ENCODE results near the gene VSX1. TPM values are rescaled to one million over a fixed set of nuclear protein-coding genes. Genes with fewer than 3 reads are reported as not detected.

Gene VSX1
- total RNA-seq, 1 experiment from 2014 or later: not detected

DNA sequence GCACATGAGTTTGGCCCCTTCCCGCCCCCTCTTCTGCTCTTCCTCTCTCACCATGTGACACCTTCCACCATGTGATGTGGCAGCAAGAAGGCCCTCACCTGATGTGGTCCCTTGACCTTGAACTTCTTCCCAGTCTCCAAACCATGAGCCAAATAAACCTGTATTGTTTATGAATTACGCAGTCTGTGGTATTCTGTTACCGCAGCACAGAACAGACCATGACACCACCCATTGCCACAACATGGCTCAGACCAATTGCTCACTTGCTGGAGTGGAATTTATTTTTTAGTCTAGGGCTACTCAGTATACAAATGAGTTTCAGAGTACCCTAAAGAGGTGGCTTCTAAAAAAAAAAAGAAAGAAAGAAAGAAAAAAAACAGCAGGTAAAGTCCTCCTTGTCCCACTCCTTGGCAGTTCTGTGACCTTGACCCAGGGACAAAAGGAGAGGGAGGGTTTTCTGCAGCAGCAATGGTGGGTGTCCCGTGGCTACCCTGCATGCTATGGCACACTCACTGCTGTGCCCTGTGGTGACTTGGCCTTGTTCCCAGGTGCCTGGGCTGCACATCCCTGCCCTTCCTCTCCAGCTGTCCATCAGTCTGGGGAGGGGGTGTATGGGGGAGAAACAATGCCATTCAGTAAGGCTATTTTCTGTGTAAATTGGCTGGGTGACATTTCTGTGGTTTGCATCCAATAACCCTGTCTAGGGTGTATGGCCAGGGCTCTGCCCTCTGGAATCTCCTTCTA is 5.4 kb upstream of the VSX1 start:
- no peak for DNase-seq (ENCODE audit: low spot score)

DNA sequence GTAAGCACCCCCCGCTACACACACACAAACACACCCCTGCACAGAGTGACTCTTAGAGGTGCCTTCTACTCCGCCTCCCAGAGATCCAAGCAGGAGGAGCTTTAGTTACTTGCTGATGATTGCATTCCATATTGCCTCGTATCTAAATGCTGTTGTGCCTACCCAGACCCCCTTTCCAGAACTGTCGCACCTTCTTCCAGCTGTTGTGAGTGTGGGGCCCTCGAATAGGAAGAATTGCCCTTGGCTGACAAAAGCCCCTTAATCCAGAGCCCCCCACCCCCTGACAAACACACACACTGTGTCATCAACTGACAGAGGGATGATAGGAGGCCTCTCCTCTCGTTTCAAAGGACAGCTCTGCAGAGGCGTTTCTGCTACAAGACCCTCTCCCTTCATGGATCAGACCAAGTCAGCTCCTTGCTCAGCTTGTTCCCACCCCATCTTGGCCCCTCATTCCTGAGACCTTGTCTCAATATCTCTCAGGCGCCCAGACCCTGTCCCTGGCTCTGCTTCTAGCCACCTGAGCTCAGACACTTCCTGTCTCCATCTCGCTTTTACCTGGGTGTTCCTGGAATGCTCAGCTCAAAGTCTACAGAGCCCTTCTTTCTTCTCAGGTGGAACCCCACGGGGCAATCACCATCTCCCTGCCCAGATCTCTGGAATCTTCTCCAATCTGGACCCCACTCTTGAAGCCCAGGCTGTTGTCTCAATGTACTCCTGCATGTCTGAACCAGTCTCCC is 4.0 kb upstream of the VSX1 start:
- no peak for DNase-seq (ENCODE audit: low spot score)

DNA sequence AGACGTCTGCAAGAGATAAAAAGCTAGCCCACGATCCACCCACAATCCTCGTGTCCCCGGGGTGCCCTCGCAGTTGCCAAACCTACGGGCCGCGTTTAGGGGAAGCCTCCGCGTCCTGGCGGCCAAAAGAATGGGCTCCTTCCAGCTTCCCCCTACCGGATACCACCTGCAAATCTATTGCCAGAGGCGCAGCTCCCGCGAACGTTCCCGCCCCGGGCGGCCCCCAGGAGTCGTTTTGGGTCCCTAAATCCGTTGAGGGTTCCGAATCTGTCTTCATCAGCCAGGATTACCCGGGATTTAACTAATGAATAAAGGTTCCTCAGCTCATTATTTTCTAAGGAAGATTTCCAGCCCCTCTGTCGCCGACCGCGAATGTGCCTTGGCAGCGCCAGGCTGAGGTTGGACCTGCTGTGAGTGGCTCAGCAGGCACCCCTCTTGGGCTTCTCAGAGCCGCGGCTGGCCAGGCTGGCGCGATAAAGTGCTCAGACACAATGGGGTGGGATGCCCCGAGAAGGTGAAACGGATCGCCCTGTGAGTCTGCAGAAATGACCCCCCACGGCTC is 2.8 kb upstream of the VSX1 start:
- no peak for DNase-seq (ENCODE audit: low spot score)

DNA sequence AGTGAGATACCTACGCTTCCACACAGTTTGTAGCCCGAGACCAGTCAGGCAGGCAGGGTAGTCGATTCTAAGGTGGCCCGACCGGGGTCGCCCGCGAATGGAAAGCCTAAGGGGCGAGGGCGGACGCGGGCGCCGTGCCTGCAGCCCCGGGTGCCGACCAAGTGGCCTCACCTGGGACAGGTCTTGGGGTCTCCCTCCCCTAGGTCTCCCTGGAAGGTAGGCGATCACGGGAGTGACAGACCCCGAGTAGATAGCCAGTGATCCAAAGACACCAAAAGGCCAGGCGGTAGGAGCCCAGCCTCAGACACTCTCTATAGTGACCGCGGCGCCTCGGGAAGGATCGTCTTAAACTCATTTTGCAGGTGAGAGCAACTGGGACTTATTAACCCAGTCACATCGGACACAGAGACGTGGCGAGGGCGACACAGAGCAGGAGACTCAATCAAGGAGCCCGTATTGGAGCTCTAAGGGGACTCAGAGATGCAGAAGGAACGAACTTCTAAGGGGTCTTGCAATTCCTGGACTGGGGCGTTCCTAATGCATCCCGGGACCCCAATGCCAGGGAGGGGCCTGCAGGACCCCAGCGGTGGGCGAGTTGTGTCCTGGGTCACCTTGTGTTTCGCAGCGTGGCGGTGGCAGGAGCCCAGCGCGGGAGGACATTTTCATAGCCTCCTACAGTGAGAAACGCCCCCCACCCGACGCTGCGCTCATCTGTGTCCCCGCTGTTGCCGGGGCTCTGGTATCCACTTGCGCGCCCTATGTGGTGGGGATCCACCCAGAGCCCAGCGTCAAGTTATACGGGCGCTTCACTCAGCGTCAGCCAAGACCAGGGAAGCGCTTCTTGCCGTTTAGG is 2.1 kb upstream of the VSX1 start:
- peak; percentile 33 for DNase-seq (ENCODE audit: low spot score)

DNA sequence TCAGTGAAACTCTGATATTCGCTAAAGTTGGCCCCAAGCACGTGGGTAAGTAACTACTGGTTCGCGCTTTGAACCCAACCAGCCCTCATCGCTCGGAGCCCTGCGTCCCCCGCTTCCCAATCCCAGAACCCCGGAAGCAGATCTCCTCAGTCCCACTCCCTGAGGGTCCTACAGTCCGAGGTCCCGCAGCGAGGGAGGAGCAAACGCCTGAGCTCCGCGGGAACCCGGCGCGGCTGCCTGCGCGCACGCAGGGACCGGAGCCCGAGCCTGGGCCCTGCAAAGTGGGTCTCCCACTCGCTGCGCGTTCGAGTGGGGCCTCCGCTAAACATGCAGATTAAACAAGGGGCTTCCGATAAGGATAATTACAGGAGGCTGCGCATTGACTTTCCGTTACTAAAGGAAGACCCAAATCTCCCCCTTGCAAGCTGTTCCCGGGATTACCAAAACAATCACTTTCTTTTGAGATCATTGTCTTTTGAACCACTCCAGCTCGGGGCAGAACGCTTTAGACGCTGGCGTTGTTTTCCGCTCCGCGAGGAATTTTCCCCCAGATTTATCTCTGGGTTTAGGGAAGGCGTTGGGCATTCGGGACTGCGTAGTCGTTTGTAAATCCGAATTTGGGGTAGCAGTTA is 1.3 kb upstream of the VSX1 start:
- no peak for DNase-seq (ENCODE audit: low spot score)

DNA sequence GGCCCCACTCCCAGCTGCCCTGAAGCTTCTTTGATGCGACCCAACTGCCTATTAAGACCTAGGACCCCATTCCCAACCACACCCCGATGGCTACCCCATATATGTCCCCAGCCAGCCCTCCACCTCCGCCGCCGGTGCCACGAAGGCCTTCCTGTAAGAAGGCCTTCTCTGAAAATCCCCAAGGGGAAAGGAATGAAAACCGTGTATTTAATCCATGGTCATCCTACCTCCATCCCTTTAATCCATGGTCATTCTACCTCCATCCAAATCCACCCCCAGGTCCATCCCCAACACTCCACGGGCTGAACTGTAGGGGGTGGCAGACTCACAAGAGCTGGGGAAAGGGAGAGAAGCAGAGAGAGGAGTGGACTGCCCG is 545 bp upstream of the VSX1 start:
- DNase-seq (ENCODE audit: low spot score): no peak

DNA sequence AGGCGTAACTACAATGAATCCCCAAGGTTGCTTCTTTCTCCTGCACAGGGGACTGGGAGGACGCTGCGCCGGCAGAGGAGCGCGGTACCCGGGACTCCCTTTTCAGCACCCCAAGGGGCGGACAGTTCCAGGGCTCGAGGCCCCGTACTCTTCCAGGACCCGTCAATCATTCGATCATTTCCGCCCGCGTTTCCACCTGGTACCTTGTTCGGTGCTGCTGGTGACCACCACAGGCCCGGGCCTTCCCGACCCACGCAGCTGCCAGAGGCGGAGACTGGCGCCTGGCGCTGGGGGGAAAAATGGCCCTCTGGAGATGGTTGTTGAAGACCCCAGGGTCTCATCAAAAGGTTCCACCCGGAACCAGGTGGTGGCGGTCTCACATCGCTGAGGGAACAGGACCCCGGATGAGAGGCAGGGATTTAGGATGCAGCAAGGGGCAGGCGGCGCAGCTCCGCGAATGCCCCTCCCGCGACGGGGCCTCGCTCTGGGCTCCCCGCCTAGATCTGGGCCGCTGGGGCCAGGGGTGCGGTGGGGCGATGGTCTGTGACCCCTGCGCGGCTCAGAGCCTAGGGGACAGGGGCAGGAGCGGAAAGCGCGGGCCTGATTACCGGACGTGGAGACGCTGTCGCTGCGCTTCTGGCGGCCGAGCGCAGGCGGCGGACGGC is 744 bp downstream of the VSX1 start:
- DNase-seq (ENCODE audit: low spot score): no peak

DNA sequence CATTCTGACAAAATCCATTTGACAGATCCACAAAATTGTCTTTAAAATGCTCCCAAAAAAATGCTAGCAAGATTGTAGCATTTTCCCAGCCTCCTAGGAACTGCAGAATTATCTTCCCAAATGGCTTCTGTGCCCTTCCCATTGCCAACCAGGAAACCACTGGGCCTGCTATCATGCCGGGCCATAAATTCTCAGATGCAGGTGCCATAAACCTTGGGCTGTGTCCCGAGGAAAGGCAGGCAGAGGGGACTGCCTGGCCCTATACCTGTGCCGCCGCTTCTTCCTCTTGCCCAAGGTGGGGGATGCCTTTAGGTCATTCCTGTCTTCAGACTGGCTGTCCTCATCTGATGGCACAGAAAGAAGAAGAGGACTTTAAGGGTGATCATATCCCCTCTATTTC is 2.8 kb downstream of the VSX1 start:
- no peak for DNase-seq (ENCODE audit: low spot score)

DNA sequence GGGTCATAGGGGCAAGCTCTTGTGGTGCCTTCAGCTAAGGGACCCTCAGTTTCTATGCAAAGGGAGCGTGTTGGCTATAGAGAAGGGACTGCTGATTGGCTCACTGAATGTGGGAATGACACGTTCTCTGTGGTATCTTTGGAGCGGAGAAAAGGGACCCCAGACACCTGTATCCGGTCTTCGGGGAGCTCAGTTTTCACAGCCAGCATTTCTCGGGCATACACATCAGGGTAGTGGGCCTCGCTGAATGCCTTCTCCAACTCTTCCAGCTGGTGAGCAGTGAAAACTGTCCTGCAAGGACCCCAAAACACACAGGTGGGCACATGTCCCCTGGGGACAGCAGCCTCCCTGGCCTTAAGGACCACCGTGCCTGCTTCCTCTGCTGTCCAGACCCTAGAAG is 3.3 kb downstream of the VSX1 start:
- DNase-seq (ENCODE audit: low spot score): no peak

DNA sequence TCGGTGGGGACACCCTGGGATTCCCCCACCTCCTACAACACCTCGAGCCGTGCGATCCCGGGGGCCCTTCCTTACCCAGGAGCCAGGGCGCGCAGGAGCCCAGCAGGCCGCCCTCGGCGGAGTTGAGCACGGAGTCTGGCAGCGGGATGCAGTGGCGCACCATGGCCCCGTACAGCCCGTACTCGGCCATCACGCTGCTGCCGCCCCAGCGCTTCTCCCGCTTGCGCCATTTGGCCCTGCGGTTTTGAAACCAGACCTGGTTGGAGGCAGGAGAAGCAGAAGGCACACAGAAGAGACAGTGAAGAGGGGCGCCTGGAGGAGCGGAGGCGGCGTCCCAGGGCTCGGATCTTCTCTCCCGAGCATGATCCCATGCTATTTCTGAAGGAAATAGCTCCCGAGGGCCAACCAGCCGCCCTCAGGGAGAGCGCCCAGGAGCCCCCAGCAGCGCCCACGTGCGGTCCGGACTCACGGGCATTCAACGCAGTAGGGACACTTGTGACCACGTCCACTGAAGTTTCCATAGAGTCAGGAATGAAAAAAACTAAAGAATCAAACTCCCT is 4.3 kb downstream of the VSX1 start:
- no peak for DNase-seq (ENCODE audit: low spot score)

DNA sequence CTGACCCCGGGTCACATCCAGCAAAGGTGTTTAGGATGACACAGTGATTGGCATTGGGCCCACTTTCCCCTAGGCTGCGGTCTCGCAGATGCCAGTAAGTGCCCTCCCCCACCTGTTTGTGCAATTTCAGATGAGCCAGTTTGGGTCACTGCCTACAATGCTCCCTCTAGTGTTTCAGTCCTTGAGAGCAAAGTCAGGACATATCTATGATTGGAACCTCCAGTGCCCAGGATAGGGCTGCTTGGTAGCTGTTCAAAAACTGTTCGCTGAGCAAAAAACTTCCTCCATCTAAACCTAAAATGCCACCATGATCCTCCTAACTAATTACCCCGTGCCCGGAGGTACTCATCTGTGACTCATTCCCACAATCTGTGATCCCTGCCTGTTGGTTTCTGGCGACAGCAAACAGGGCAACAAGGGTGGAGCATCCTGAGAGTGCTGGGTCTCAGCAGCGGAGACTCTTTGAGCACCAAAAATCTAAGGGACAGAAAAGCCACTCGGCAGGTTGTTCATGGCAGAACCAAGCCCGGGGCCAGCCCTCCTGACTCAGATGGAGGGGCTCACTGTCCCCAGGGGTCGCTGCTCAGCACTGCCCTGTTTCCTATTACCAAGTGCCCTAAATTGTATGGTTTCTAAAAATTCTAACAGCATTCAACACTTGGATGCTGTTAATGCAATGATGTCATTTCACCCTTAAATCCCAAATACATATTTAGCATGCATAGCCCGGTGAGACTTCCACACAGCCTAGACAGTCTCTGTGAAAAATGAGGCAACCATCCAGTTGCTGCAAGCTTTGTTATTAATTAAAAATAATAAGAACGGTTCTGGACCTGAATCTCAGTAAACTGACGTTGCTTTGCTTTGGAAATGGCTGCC is 5.0 kb downstream of the VSX1 start:
- peak; percentile 88 for DNase-seq (ENCODE audit: low spot score)

DNA sequence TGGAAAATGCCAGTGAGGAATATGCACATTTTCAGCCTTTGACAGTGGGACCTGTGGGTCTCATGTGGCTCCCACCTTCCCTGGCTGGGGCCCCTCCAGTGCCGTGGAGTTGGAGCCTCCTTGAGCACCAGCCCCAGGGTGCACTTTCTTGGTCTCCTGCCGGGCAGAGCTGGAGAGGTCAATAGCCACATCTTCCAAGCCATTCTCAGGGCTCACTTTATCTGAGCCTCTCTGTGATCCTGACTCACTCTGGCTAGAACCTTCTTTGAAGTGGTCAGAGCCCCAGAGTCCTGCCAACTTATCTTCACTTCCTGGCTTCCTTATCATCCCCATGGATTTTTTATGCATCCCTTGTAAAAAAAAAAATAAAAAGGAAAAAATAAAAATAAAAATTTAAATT is 5.7 kb downstream of the VSX1 start:
- DNase-seq (ENCODE audit: low spot score): peak; percentile 60

DNA sequence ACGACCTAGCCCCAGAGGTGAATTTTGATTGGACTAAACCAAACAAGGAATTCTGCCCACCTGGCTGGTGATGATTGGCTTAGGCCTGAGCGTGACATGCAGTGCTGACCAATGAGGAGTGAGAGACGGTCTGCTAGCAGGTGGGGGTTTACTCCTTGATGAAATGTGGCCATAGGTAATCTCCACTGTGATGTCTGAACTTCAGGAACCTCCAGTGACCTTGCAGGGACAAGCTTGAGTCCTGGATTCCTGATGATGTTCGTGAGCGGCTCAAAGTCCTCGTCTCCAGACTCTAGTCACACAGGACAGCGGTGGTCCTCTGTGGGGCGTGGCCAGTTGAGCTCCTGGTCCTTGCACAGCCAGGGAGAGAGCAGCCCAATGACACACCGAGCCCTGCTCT is 8.4 kb downstream of the VSX1 start:
- no peak for DNase-seq (ENCODE audit: low spot score)

DNA sequence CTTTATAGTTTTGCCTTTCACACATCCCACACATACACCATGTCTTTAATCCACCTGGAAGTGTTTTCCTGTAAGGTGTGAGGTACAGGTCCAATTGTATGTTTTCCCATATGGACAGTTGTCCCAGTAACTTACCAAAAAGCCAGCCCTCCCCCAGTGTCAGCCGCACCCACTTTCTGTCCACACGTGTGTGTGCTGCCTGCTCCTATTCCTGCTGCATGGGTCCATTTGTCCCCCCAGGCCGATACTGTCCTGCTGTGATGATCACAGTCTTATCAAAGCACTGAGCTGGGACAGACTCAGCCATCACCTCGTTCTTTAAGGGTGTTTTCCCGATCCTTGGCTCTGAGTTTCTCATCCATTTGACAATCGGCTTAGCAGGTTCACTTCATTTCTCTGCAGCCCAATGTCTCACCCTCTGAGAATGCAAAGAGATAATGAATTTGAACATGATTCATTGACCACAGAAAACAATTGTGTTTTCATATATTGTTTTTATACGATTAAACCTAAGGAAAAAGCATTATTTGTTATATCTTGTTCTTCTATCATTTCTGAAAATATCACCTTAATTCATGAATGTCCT is 9.6 kb downstream of the VSX1 start:
- DNase-seq (ENCODE audit: low spot score): no peak

DNA sequence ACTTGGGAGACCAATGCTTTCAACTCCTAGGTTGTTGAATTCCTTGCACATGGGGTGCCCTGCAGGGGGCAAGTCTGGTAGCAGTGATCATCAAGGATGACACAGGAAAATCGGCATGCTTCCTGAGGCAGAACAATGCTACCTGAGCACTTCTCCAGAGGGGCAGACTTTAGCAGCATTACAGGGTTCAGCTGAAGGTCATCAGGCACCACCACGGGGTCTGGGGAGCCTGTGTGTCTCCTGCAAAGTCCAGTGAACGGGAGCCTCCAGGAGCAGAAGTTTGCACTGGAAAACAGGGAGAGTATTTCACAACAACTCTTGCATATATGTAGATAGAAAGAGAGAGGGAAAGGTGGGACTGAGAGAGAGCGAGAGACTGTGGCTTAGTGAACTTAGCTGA is 10.2 kb downstream of the VSX1 start:
- no peak for DNase-seq (ENCODE audit: low spot score)

DNA sequence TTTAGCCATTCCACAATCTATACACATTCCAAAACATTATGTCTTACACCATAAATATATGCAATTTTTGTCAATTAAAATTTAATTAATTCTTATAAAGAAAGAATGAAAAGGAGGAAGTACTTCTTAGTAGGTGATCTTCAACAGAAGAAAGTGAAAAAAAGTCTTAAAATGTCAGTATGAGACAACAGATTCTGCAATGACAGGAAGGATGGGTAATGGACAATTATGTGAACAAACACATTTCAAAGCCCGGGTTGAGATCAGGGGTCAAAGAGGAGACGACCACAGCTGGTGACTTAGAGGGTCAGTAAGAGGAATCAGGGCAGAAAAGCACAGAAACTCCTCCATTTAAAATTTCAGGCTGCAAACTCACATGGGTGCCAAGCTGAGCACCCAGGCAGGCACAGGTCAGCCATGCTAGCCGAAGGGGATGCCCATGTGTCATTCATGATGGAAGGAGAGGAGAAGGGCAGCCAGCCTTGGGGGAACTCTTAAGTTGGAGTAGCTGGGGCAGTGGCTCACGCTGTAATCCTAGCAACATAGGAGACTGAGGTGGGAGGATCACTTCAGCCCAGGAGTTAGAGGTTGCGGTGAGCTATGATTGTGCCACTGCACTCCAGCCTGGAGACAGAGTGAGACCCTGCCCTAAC is 11.0 kb downstream of the VSX1 start:
- DNase-seq (ENCODE audit: low spot score): no peak

DNA sequence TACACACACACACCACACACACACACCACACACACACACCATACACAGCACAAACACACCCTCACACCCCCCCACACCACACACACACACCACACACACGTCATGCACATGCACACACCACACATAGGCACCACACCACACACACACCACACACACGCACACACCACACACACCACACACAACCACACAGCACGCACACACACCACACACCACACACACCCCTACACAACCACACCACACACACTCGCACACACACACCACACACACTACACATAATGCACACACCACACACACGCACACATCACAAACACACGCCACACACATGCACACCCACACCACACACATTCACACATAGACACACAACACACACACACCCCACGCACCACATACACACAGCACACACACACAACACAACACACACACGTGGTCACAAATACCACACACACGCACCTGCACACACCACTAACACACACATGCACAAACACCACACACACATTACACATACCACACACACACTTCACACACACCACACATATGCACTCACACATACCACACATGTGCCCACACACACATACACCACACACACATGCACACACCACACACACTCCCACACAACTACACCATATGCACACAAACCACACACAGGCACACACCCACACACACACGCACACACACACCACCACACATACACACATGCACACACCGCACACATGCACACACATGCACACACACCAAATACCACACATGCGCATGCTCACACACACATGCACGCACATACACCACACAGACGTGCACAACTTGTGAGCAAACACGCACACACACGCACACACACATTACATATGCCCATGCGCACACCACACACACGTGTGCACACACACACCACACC is 14.6 kb downstream of the VSX1 start:
- no peak for DNase-seq (ENCODE audit: low spot score)

DNA sequence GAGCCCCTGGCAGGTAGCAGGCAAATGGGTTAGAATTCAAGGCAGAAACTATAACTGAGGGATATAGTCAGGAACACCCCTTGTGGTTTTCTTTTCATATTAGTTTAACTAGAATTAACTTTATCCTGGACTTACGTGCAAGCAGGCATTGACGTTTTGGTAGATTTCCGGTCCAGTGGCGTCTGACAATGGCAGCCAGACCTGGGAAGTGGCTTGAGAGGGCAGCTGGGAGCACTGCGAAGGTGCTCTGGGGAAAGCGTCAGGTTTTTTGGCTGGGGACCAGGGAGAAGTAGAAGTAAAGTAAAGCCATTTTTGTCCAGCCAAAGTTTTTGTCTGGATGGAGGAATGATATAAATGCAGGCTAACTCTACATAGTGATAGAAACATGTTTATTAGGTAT is 15.6 kb downstream of the VSX1 start:
- DNase-seq (ENCODE audit: low spot score): no peak

Measured in HT-29 (cell line).